ENCODE measurements around the gene PLAAT5.

DNA sequence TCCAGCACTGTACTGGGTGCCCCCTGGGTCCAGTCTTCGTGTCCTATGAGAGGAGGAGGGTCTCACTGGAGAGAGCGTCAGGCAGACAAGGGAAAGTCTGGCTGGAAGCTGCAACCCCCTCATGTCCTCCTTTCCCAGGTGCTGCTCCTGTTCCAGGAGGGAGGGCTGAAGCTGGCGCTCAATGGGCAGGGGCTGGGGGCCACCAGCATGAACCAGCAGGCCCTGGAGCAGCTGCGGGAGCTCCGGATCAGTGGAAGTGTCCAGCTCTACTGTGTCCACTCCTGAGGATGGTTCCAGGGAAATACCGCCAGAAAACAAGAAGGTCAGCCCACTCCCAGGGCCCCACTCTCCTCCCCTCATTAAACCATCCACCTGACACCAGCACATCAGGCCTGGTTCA, 25.1 kb upstream of the PLAAT5 start:
- TF ChIP-seq POLR2AphosphoS5 (IDR thresholded peaks at IDR 0.05; ENCODE audit: low read depth, low read length) (no peak), TEAD4 (IDR thresholded peaks at IDR 0.05; ENCODE audit: low read depth, low read length) (no peak), CEBPB (IDR thresholded peaks at IDR 0.05; ENCODE audit: low read depth, low read length) (no peak), BACH1 (IDR thresholded peaks at IDR 0.05; ENCODE audit: low read length) (no peak), TAF1 (IDR thresholded peaks at IDR 0.05; ENCODE audit: low read depth, low read length) (no peak), HDAC2 (IDR thresholded peaks at IDR 0.05; ENCODE audit: borderline replicate concordance in 1 of 2, low read depth in 2 of 2, low read length in 2 of 2) (no peak), ATF3 (IDR thresholded peaks at IDR 0.05; ENCODE audit: insufficient read depth, low read depth, low read length) (no peak), CBX8 (IDR thresholded peaks at IDR 0.05; ENCODE audit: borderline replicate concordance, low read depth, low read length) (no peak), CREB1 (IDR thresholded peaks at IDR 0.05) (no peak), POLR2A (IDR thresholded peaks at IDR 0.05; ENCODE audit: control extremely low read depth in 1 of 2, low read depth in 2 of 2, low read length in 2 of 2) (no peak)
- TF ChIP-seq, protein P1, sequence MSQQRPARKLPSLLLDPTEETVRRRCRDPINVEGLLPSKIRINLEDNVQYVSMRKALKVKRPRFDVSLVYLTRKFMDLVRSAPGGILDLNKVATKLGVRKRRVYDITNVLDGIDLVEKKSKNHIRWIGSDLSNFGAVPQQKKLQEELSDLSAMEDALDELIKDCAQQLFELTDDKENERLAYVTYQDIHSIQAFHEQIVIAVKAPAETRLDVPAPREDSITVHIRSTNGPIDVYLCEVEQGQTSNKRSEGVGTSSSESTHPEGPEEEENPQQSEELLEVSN (IDR thresholded peaks at IDR 0.05): no peak
- TF ChIP-seq, protein P2, sequence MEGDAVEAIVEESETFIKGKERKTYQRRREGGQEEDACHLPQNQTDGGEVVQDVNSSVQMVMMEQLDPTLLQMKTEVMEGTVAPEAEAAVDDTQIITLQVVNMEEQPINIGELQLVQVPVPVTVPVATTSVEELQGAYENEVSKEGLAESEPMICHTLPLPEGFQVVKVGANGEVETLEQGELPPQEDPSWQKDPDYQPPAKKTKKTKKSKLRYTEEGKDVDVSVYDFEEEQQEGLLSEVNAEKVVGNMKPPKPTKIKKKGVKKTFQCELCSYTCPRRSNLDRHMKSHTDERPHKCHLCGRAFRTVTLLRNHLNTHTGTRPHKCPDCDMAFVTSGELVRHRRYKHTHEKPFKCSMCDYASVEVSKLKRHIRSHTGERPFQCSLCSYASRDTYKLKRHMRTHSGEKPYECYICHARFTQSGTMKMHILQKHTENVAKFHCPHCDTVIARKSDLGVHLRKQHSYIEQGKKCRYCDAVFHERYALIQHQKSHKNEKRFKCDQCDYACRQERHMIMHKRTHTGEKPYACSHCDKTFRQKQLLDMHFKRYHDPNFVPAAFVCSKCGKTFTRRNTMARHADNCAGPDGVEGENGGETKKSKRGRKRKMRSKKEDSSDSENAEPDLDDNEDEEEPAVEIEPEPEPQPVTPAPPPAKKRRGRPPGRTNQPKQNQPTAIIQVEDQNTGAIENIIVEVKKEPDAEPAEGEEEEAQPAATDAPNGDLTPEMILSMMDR (IDR thresholded peaks at IDR 0.05; ENCODE audit: control extremely low read depth in 1 of 3, insufficient read depth in 1 of 3, low read depth in 1 of 3, low read length in 3 of 3): no peak
